Kidney epithelial cell (primary cell): ENCODE results near the gene SEMA5B. TPM values are rescaled to one million over a fixed set of nuclear protein-coding genes. Genes with fewer than 3 reads are reported as not detected.

Source experiments
- DNase-seq: peaks from one replicate; pipeline ENCODE4 v3.0.0-alpha.2; 2010; ENCODE audit warnings: low read depth
- H3K27me3 ChIP-seq: 2 replicates; pipeline ENCODE4 v1.6.0; 2011; ENCODE audit warnings: low read length; ENCODE audit not compliant: control insufficient read depth, insufficient read depth
- H3K36me3 ChIP-seq: 2 replicates; pipeline ENCODE4 v1.5.1; 2011; ENCODE audit warnings: low read length; ENCODE audit not compliant: control insufficient read depth, insufficient read depth
- H3K4me3 ChIP-seq: 2 replicates; pipeline ENCODE4 v1.5.1; 2011; ENCODE audit warnings: low read depth, mild to moderate bottlenecking, control low read depth, low read length
- CTCF ChIP-seq: IDR thresholded peaks from 2 replicates; pipeline ENCODE4 v1.5.1; 2011; ENCODE audit warnings: mild to moderate bottlenecking, moderate library complexity, low read length, control low read depth, inconsistent platforms; ENCODE audit not compliant: insufficient read depth, poor library complexity, severe bottlenecking
- total RNA-seq: library from RNA; depleted of rRNA; stranded (reverse); fragments of >200 nt; gene quantifications from 2 replicates; pipeline ENCODE4 v1.2.3, GENCODE V29; 2015

SEMA5B gene
- total RNA-seq, 1 donor from 2014 or later: not detected

- H3K4me3 ChIP-seq: no peak overlapping the region
- no peak for TF ChIP-seq CTCF
- H3K27me3 ChIP-seq: peaks cover 5% of the 10 kb centered on the region
- H3K36me3 ChIP-seq: no peaks in the 10 kb centered on the region
- no peak for DNase-seq
These were observed 52.8 kb downstream of the SEMA5B start for GRCh38 chr3:122974764-122975162.

DNA sequence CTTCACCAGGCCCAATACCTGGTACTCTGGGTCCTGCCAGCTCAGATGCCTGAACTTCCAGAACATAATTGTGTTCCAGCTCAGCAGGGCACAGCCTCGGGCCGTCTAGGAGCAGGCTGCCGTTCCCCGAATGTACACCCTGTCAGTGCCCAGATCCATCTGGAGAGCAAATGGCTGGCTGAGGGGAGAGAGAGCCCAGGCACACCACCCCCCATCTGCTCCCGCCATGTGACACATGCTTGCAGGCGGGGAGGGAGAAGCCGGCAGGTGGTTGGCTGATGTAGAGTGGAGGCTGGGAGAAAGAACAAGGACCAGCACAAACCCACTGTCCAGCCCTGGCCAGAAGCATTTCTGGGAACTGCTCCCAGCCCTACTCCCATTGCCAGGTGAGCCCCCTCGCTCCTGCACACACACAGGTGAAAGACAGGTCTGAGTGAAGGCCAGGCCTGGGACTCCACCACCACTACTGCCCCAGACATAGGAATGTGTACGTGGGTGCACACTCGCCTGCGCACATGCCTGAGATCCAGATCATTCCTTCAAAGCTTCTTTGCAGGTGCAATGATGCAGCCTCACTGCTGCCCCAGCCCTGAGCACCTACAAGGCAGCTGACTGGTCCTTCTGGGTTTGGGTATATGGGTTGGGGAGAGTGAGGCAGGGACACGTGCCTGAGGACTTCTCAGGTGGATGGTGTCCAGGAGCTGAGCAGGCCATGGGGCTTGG is 53.5 kb downstream of the SEMA5B start:
- no peak for TF ChIP-seq CTCF
- H3K27me3 ChIP-seq: peaks cover 5% of the 10 kb centered on the region
- H3K4me3 ChIP-seq: no peak overlapping the region
- no peak for DNase-seq
- no peaks in the 10 kb centered on the region for H3K36me3 ChIP-seq

GRCh38 chr3:122972141-122972540 is 55.4 kb downstream of the SEMA5B start:
- Histone ChIP-seq H3K4me3 (no peak overlapping the region), H3K27me3 (peaks cover 5% of the 10 kb centered on the region)

DNA sequence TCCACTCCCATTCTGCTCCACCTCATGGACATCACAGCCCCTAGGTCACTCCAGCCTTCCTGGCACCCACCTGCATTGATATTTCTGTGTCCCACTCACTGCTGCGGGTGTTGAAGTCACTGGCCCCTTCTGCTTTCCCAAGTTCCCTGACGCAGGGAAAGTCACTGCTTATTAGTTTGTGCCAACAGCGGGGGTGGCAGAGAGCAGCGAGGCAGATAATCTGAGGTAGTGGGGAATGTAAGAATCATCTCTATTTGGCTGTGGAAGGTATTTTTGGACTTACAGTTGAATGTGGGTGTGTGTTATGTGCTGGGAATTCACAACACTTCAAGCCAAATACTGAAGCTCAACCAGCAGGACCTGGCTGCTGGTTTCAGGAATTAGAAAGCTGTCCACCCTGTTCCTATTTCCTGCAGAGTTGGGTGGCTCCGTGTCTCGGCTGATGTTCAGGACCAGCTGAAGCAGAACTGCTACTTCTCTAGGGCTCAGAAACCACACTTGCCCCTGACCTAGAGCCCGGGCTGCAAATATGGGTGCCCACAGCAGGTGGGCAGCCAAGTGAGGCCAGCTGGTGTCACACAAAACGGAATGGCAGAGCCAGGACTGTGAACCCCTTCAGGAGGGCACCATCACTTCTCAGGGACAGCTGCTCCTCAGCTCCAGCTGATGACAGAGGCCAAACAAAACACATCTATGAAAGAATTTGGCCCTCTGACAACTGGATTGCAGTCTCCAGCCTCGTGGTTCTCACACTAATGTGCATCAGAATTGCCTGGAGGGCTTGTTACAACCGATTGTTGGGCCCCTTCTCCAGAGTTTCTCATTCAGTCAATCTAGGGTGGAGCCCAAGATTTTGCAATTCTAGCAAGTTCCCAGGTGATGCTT is 57.7 kb downstream of the SEMA5B start:
- Histone ChIP-seq H3K36me3 (no peaks in the 10 kb centered on the region), H3K4me3 (no peak overlapping the region), H3K27me3 (peaks cover 5% of the 10 kb centered on the region)
- DNase-seq: peak; percentile 52
- TF ChIP-seq CTCF: no peak

More at GRCh38 chr3:122972141-122972540, 55.4 kb downstream of the SEMA5B start:
- no peak for TF ChIP-seq CTCF
- no peaks in the 10 kb centered on the region for H3K36me3 ChIP-seq
- DNase-seq: no peak

DNA sequence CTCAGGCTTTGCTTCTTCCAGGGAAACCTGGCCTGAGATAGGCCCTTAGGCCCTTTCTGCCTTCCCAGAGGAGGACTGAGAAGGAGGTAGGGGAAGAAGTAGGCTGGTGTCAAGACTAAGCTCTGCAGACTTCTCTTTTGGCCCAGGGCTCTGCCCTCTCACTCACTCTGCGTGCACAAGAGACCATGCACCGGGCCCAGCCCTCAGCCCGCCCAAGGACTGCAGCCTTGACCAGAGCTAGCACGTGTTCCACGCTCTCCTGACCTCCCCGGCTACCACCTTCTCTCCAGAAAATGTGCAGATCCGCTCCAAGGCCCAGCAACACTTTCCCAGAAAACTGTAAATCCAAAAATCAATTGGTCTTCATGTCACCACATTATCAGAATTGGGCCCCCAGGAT is 59.8 kb downstream of the SEMA5B start:
- H3K4me3 ChIP-seq: no peak overlapping the region
- H3K36me3 ChIP-seq: no peaks in the 10 kb centered on the region
- H3K27me3 ChIP-seq: peaks cover 5% of the 10 kb centered on the region
- TF ChIP-seq CTCF: no peak
- no peak for DNase-seq
